ENCODE measurements around the gene ERLIN1. TPM values are rescaled to one million over a fixed set of nuclear protein-coding genes. Genes with fewer than 3 reads are reported as not detected.

Gene ERLIN1
- total RNA-seq, 4 donors from 2014 or later: 22.6 to 43.9 (median 24.0) TPM

- TF ChIP-seq, protein P1, sequence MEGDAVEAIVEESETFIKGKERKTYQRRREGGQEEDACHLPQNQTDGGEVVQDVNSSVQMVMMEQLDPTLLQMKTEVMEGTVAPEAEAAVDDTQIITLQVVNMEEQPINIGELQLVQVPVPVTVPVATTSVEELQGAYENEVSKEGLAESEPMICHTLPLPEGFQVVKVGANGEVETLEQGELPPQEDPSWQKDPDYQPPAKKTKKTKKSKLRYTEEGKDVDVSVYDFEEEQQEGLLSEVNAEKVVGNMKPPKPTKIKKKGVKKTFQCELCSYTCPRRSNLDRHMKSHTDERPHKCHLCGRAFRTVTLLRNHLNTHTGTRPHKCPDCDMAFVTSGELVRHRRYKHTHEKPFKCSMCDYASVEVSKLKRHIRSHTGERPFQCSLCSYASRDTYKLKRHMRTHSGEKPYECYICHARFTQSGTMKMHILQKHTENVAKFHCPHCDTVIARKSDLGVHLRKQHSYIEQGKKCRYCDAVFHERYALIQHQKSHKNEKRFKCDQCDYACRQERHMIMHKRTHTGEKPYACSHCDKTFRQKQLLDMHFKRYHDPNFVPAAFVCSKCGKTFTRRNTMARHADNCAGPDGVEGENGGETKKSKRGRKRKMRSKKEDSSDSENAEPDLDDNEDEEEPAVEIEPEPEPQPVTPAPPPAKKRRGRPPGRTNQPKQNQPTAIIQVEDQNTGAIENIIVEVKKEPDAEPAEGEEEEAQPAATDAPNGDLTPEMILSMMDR (IDR thresholded peaks at IDR 0.05; ENCODE audit: low read depth): no peak
Observed at GRCh38 chr10:100184426-100184825, 1.4 kb downstream of the ERLIN1 start.

DNA sequence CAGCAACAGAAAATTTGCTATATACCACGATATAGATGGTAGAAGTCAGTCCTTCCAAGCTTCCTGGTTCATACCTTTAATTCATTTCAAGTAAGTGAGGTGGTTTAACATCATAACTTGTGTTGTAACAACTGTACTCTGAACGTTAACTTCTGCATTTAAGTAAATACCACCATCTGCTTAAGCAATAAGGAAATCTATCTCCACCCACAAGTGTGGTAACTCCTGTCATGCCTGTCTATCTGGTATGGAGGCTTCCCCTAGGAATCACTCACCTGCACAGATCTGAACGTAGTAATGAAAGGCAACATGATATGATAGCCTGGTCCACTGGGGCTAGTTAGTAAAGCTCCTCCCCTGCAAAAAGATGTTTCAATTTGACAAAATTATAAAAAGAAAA, 2.3 kb downstream of the ERLIN1 start:
- TF ChIP-seq, protein P1 (IDR thresholded peaks at IDR 0.05; ENCODE audit: low read depth): no peak

DNA sequence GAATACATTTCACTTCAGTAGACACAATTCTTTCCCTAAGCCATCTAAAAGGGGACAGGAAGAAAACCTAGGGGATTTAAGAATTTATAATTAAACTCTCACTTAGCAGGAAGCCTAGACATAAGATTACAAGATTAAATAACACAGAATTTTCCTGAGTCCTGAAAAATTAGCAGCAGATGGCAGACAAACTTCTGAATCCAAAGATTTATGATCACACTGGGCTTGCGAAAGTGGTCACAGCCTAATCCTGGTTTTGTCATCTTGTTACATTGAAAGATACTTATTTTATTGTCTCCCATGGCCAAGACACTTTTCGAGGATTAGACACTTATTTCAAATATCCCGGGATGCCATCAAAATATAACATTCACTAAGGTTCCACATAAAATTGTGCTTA, 2.9 kb downstream of the ERLIN1 start:
- TF ChIP-seq, protein P1 (IDR thresholded peaks at IDR 0.05; ENCODE audit: low read depth): no peak

- TF ChIP-seq, protein P1 (IDR thresholded peaks at IDR 0.05; ENCODE audit: low read depth): no peak
Observed at GRCh38 chr10:100182281-100182680, 3.5 kb downstream of the ERLIN1 start.

DNA sequence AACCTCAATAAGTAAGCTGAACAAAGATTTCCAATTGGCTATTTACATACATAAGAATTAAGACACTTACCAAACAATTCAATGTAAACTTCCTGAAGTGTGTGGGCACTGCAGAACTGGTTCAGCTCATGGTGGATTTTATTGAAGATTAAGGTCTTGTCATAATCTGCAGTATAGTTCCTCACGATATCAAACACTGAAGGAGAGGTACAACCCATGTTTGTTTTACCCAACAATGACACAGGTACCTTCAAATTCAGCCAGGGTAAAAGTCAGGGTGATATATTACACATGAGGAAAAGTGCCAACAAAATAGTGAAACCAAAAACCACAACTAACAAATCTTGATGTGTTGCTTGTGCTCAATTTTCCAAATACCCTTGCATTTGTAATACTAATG, 10.0 kb downstream of the ERLIN1 start:
- TF ChIP-seq, protein P1 (IDR thresholded peaks at IDR 0.05; ENCODE audit: low read depth): no peak

- TF ChIP-seq, protein P1 (IDR thresholded peaks at IDR 0.05; ENCODE audit: low read depth): no peak
Observed at GRCh38 chr10:100174699-100175677, 10.8 kb downstream of the ERLIN1 start.

DNA sequence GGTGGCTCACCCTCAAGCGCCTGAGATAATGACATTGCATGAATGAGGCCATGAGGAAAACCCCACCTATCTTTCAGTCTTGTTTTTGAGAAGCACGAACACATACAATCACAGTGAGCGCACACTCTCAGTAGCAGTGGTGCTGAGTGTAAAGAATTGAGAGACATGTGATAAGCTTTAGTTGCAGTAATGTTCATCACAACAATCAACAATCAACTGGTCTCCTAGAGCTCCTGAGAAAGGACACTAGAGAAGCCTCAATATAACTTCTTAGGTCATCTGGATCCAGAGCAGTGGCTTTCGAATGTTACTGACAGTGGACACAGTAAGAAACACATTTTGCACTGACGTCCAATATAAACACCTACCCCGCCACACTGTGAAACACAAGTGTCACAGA, 12.8 kb downstream of the ERLIN1 start:
- TF ChIP-seq, protein P1 (IDR thresholded peaks at IDR 0.05; ENCODE audit: low read depth): no peak
